HepG2 (cell line): Measurements from ENCODE around the gene SUN1. TPM values are rescaled to one million over a fixed set of nuclear protein-coding genes. Genes with fewer than 3 reads are reported as not detected.

Experiments
- ATAC-seq: fragments of 200-7000 bp; cut with Tn5 transposase; 3 replicates; pipeline ENCODE4 v1.9.1; 2020; ENCODE audit warnings: mild to moderate bottlenecking, moderate library complexity
- BruUV-seq: library from RNA; stranded (reverse); fragments of 400-500 nt; replicated peaks from 2 replicates; lab custom pipeline; 2021; lab: Mats Ljungman, UMichigan
- CTCF ChIA-PET: fragments of 300-600 bp; formaldehyde crosslinking; extraction: SDS; loops from one replicate; lab custom pipeline; 2021; ENCODE audit warnings: low total read pairs, inconsistent platforms, low intra/inter-chr PET ratio; lab: Yijun Ruan, JAX
- POLR2A ChIA-PET: fragments of 350-600 bp; sonication (Branson Sonifier 250); formaldehyde crosslinking; loops from one replicate; lab custom pipeline; 2020; ENCODE audit warnings: antibody characterized with exemption, inconsistent platforms; lab: Yijun Ruan, JAX
- DNase-seq: peaks from one replicate; pipeline ENCODE4 v3.0.0-alpha.2; 2015; ENCODE audit warnings: low spot score
- FAIRE-seq: peaks from 3 replicates; lab custom pipeline; 2011; peaks lifted over from hg19 to GRCh38; lab: Jason Lieb, UNC
- H2AFZ ChIP-seq: one replicate; pipeline ENCODE4 v1.6.1; 2011; ENCODE audit warnings: low read length, inconsistent platforms
- H3K27ac ChIP-seq: fragments of 300-600 bp; 3 replicates; pipeline ENCODE4 v1.8.0; 2011; ENCODE audit warnings: mixed run types, mild to moderate bottlenecking, mixed read lengths, low read length, inconsistent platforms; ENCODE audit not compliant: insufficient read depth; ENCODE audit errors: extremely low read length
- H3K27me3 ChIP-seq, 2 experiments: fragments of 200-600 bp in 1 of 2; 2 replicates in 1 of 2; 3 replicates in 1 of 2; pipeline versions ENCODE4 v1.6.0 to v1.8.0; 2011; ENCODE audit warnings: low read length in 2 of 2, mild to moderate bottlenecking in 2 of 2, moderate library complexity in 2 of 2, inconsistent platforms in 1 of 2; ENCODE audit not compliant: insufficient read depth in 2 of 2, control insufficient read depth in 1 of 2
- H3K36me3 ChIP-seq, 2 experiments: fragments of 200-600 bp in 1 of 2; replicated peaks in 1 of 2; 2 replicates in 1 of 2; 3 replicates in 1 of 2; pipeline versions ENCODE4 v1.5.1 to v1.8.0; 2011; ENCODE audit warnings: low read length in 2 of 2, inconsistent platforms in 1 of 2; ENCODE audit not compliant: insufficient read depth in 2 of 2, control insufficient read depth in 1 of 2
- H3K4me1 ChIP-seq: 2 replicates; pipeline ENCODE4 v1.5.1; 2012; ENCODE audit warnings: low read length, inconsistent platforms; ENCODE audit not compliant: insufficient read depth
- H3K4me2 ChIP-seq: 2 replicates; pipeline ENCODE4 v1.6.0; 2011; ENCODE audit warnings: low read depth, low read length, inconsistent platforms
- H3K4me3 ChIP-seq, 3 experiments: fragments of 200-600 bp in 1 of 3; sonication (generic), shearing (Covaris generic) in 1 of 3; replicated peaks in 1 of 3; 2 replicates each; pipeline ENCODE4 v1.5.1; 2011 to 2016; ENCODE audit warnings: low read length in 3 of 3, inconsistent platforms in 2 of 3, low read depth in 2 of 3, mild to moderate bottlenecking in 2 of 3, control low read depth in 1 of 3, mixed read lengths in 1 of 3; ENCODE audit not compliant: insufficient read depth in 1 of 3
- H3K79me2 ChIP-seq: one replicate; pipeline ENCODE4 v1.6.1; 2011; ENCODE audit warnings: low read length, inconsistent platforms; ENCODE audit not compliant: insufficient read depth
- H3K9ac ChIP-seq: 2 replicates; pipeline ENCODE4 v1.6.0; 2011; ENCODE audit warnings: mild to moderate bottlenecking, low read depth, low read length, inconsistent platforms; ENCODE audit not compliant: insufficient read depth
- H3K9me3 ChIP-seq: 2 replicates; pipeline ENCODE4 v1.5.1; 2012; ENCODE audit warnings: mild to moderate bottlenecking, low read length
- H4K20me1 ChIP-seq: 2 replicates; pipeline ENCODE4 v1.6.0; 2011; ENCODE audit warnings: inconsistent platforms, mild to moderate bottlenecking, low read length, moderate library complexity; ENCODE audit not compliant: insufficient read depth
- MAFK ChIP-seq, 2 experiments: IDR thresholded peaks in 1 of 2; conservative IDR thresholded peaks in 1 of 2; 2 replicates each; pipeline ENCODE4 v1.6.1; 2011; ENCODE audit warnings: improper control_type of control experiment in 2 of 2, low read length in 2 of 2
- NFKB2 ChIP-seq: sonication (generic); formaldehyde crosslinking; IDR thresholded peaks from 2 replicates; pipeline ENCODE4 v1.4.0; 2020; ENCODE audit warnings: missing genetic modification reagents, borderline replicate concordance
- WGBS: methylation state at CpG from one replicate; pipeline ENCODE4 v1.1.6; 2017; ENCODE audit warnings: low lambda C conversion rate; 5-methylcytosine and 5-hydroxymethylcytosine counted together
- in situ Hi-C: cut with HindIII; loops from 2 replicates; pipeline ENCODE4 v1.10.0; 2017; ENCODE audit warnings: low pct_unique_long_range_greater_than_20kb; ENCODE audit not compliant: extremely low pct_ligation_motif_present
- intact Hi-C: fragments of 100-400 bp; cut with micrococcal nuclease; formaldehyde crosslinking; loops from one replicate; pipeline ENCODE4 v1.10.0; 2022; ENCODE audit not compliant: unreplicated experiment
- polyA plus RNA-seq, 8 experiments: library from polyadenylated mRNA; depleted of rRNA in 3 of 8; stranded (reverse) in 7 of 8; unstranded in 1 of 8; fragments of >200 nt; fragmentation: Illumina TruSeq in 4 of 8; extraction: Trizol in 4 of 8; gene quantifications; 2 replicates each; pipeline versions ENCODE4 v1.2.1 to v1.2.3, GENCODE V29; 2011 to 2016; ENCODE audit warnings: low read depth in 4 of 8, missing spikeins in 1 of 8, mixed read lengths in 1 of 8; ENCODE audit not compliant: insufficient read depth in 1 of 8
- total RNA-seq, 5 experiments: library from RNA; depleted of rRNA; stranded (reverse); fragments of >200 nt; fragmentation: Illumina TruSeq; extraction: Trizol; gene quantifications; 2 replicates each; pipeline ENCODE4 v1.2.3, GENCODE V29; 2016; ENCODE audit warnings: low read depth in 1 of 5
- TF ChIP-seq, protein P1 (sequence below): sonication (generic); formaldehyde crosslinking; IDR thresholded peaks from 2 replicates; pipeline ENCODE4 v1.5.0; 2020; ENCODE audit warnings: mild to moderate bottlenecking, missing genetic modification reagents, moderate library complexity
- TF ChIP-seq, protein P2 (sequence below): sonication (generic); formaldehyde crosslinking; IDR thresholded peaks from 2 replicates; pipeline ENCODE4 v1.4.0; 2020; ENCODE audit warnings: missing genetic modification reagents, borderline replicate concordance

Gene SUN1
- total and polyA plus RNA-seq, 2 of the 13 experiments (the other 11 are each of a cell fraction or from before 2014, with no cell fraction given): 47.0 to 126 TPM

DNA sequence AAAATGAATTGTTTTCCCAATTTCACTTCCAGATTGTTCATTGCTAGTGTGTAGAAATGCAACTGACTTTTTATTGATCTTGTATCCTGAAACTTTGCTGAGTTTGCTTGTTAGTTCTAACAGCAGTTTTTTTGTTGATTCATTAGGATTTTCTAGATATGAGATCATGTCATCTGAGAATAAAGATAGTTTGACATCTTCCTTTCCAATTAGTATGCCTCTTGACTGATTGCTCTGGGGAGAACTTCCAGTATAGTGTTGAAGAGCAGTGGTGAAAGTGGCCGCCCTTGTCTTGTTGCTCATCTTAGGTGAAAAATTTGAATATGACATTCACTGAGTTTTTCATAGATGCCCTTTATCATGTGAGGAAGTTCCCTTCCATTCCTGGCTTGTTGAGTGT, 11.9 kb upstream of the SUN1 start:
- FAIRE-seq: no peak
- 100% methylated on average over 1 of the region's 1 CpG for WGBS
- Histone ChIP-seq H3K4me2 (no peak overlapping the region), H3K27ac (no peak overlapping the region), H4K20me1 (peaks cover 45% of the 10 kb centered on the region), H2AFZ (no peak overlapping the region), H3K9me3 (no peaks in the 10 kb centered on the region), H3K9ac (no peak overlapping the region), H3K4me3 (no peak overlapping the region), H3K4me1 (peaks cover 60% of the 10 kb centered on the region), H3K27me3 (no peaks in the 10 kb centered on the region; a peak in 1 of 5 replicates), H3K36me3 (peaks cover 0 to 5% of the 10 kb centered on the region in 2 experiments; a peak in 2 of 5 replicates), H3K79me2 (peaks cover 79% of the 10 kb centered on the region)
- in situ Hi-C loops: no loop called here
- BruUV-seq: no TSS peak
- no peak for DNase-seq
- ATAC-seq: no peak
- intact Hi-C loops: no loop called here
- CTCF ChIA-PET: no interaction called here
- POLR2A ChIA-PET: no interaction called here
- TF ChIP-seq NFKB2 (CRISPR knock-in tag) (no peak), MAFK (conservative IDR thresholded peaks at IDR 0.05 in 1 of 2, IDR thresholded peaks at IDR 0.05 in 1 of 2; ENCODE audit: low read length in 2 of 2) (peak; percentile 28 to 69; a peak in 2 of 4 replicates)

DNA sequence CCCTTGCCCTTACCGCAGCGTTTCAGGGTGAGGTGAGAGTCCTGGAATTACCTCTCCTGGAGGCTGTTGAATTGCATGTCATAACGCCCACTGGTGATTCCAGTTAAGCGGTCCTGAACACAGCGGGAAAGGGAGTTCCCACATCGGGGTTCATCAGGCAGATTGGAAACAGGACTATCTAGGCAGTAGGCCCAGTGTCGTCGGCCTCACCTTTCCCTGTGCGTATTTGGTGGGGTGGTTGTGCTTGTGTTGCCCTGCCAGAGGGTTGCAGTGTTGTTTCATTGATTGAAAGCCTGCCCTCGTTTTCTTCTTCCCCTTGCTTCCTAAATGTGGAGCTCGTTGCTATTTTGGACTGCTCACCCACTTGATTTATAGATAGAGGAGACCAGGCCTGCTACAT, 10.6 kb upstream of the SUN1 start:
- ATAC-seq: no peak
- Histone ChIP-seq H3K4me1 (peaks cover 57% of the 10 kb centered on the region), H3K9me3 (no peaks in the 10 kb centered on the region), H3K36me3 (peaks cover 1 to 10% of the 10 kb centered on the region in 2 experiments; a peak in 3 of 5 replicates), H3K9ac (no peak overlapping the region), H3K4me3 (no peak overlapping the region), H3K4me2 (no peak overlapping the region), H3K79me2 (peaks cover 92% of the 10 kb centered on the region), H3K27ac (no peak overlapping the region), H4K20me1 (peaks cover 45% of the 10 kb centered on the region), H2AFZ (no peak overlapping the region), H3K27me3 (no peaks in the 10 kb centered on the region; a peak in 1 of 5 replicates)
- no TSS peak for BruUV-seq
- intact Hi-C loops (no loop called here), in situ Hi-C loops (no loop called here)
- TF ChIP-seq, protein P1, sequence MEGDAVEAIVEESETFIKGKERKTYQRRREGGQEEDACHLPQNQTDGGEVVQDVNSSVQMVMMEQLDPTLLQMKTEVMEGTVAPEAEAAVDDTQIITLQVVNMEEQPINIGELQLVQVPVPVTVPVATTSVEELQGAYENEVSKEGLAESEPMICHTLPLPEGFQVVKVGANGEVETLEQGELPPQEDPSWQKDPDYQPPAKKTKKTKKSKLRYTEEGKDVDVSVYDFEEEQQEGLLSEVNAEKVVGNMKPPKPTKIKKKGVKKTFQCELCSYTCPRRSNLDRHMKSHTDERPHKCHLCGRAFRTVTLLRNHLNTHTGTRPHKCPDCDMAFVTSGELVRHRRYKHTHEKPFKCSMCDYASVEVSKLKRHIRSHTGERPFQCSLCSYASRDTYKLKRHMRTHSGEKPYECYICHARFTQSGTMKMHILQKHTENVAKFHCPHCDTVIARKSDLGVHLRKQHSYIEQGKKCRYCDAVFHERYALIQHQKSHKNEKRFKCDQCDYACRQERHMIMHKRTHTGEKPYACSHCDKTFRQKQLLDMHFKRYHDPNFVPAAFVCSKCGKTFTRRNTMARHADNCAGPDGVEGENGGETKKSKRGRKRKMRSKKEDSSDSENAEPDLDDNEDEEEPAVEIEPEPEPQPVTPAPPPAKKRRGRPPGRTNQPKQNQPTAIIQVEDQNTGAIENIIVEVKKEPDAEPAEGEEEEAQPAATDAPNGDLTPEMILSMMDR (CRISPR knock-in tag): 0 out of 2 replicates have a peak, but pooled peaks have one; percentile 13
- TF ChIP-seq, protein P2, sequence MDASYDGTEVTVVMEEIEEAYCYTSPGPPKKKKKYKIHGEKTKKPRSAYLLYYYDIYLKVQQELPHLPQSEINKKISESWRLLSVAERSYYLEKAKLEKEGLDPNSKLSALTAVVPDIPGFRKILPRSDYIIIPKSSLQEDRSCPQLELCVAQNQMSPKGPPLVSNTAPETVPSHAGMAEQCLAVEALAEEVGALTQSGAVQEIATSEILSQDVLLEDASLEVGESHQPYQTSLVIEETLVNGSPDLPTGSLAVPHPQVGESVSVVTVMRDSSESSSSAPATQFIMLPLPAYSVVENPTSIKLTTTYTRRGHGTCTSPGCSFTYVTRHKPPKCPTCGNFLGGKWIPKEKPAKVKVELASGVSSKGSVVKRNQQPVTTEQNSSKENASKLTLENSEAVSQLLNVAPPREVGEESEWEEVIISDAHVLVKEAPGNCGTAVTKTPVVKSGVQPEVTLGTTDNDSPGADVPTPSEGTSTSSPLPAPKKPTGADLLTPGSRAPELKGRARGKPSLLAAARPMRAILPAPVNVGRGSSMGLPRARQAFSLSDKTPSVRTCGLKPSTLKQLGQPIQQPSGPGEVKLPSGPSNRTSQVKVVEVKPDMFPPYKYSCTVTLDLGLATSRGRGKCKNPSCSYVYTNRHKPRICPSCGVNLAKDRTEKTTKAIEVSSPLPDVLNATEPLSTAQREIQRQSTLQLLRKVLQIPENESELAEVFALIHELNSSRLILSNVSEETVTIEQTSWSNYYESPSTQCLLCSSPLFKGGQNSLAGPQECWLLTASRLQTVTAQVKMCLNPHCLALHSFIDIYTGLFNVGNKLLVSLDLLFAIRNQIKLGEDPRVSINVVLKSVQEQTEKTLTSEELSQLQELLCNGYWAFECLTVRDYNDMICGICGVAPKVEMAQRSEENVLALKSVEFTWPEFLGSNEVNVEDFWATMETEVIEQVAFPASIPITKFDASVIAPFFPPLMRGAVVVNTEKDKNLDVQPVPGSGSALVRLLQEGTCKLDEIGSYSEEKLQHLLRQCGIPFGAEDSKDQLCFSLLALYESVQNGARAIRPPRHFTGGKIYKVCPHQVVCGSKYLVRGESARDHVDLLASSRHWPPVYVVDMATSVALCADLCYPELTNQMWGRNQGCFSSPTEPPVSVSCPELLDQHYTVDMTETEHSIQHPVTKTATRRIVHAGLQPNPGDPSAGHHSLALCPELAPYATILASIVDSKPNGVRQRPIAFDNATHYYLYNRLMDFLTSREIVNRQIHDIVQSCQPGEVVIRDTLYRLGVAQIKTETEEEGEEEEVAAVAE: no peak
- CTCF ChIA-PET: no interaction called here
- FAIRE-seq: no peak
- 80% methylated on average over 11 of the region's 11 CpGs for WGBS
- POLR2A ChIA-PET: no interaction called here
- no peak for DNase-seq
